DND-41 (cell line): Measurements from ENCODE around the gene PIK3CD.
"Not testable (repeated sequence)": the region's sequence is repeated elsewhere in the genome, so short reads cannot be mapped to it uniquely, and the experiment has no call there.

ENCODE experiments used
- ATAC-seq: fragments of 200-7000 bp; cut with Tn5 transposase; 3 replicates; pipeline ENCODE4 v1.9.1; 2021; ENCODE audit warnings: low read depth; ENCODE audit not compliant: insufficient read depth
- DNase-seq: peaks from one replicate; pipeline ENCODE4 v3.0.0-alpha.2; 2020
- H2AFZ ChIP-seq: 2 replicates; pipeline ENCODE4 v1.6.0; 2012; ENCODE audit warnings: low read depth, low read length
- H3K27ac ChIP-seq: 2 replicates; pipeline ENCODE4 v1.5.1; 2012; ENCODE audit warnings: low read length, inconsistent platforms
- H3K27me3 ChIP-seq: fragments of 200-600 bp; sonication (generic); 2 replicates; pipeline ENCODE4 v1.6.0; 2012; ENCODE audit warnings: low read length, mild to moderate bottlenecking, inconsistent platforms; ENCODE audit not compliant: insufficient read depth, poor library complexity
- H3K36me3 ChIP-seq: 2 replicates; pipeline ENCODE4 v1.5.1; 2012; ENCODE audit warnings: low read length, inconsistent platforms; ENCODE audit not compliant: insufficient read depth
- H3K4me1 ChIP-seq: 2 replicates; pipeline ENCODE4 v1.5.1; 2012; ENCODE audit warnings: mild to moderate bottlenecking, low read length; ENCODE audit not compliant: insufficient read depth
- H3K4me2 ChIP-seq: 2 replicates; pipeline ENCODE4 v1.6.0; 2012; ENCODE audit warnings: mild to moderate bottlenecking, moderate library complexity, low read length, inconsistent platforms; ENCODE audit not compliant: insufficient read depth
- H3K4me3 ChIP-seq, 2 experiments: fragments of 200-600 bp in 1 of 2; shearing (Covaris generic) in 1 of 2; 2 replicates each; pipeline ENCODE4 v1.5.1; 2012 to 2016; ENCODE audit warnings: inconsistent platforms in 2 of 2, low read length in 2 of 2, mild to moderate bottlenecking in 2 of 2, low read depth in 1 of 2, moderate library complexity in 1 of 2
- H3K79me2 ChIP-seq: 2 replicates; pipeline ENCODE4 v1.6.0; 2012; ENCODE audit warnings: low read length, inconsistent platforms; ENCODE audit not compliant: insufficient read depth
- H3K9ac ChIP-seq: 2 replicates; pipeline ENCODE4 v1.6.0; 2012; ENCODE audit warnings: low read depth, mild to moderate bottlenecking, inconsistent platforms, low read length, moderate library complexity
- H3K9me3 ChIP-seq: 2 replicates; pipeline ENCODE4 v1.5.1; 2012; ENCODE audit warnings: low read length, moderate library complexity, mild to moderate bottlenecking, inconsistent platforms; ENCODE audit not compliant: insufficient read depth, severe bottlenecking
- H4K20me1 ChIP-seq: 2 replicates; pipeline ENCODE4 v1.6.0; 2012; ENCODE audit warnings: low read length; ENCODE audit not compliant: insufficient read depth
- CTCF ChIP-seq: IDR thresholded peaks from 2 replicates; pipeline ENCODE4 v1.5.1; 2012; ENCODE audit warnings: borderline replicate concordance, low read length, moderate library complexity, mild to moderate bottlenecking; ENCODE audit not compliant: poor library complexity, severe bottlenecking; ENCODE audit errors: extremely low read depth
- EZH2 ChIP-seq: IDR thresholded peaks from 3 replicates; pipeline ENCODE4 v1.6.1; 2012; ENCODE audit warnings: borderline replicate concordance, low read depth, mild to moderate bottlenecking, moderate library complexity, low read length, inconsistent platforms; ENCODE audit not compliant: severe bottlenecking

Gene PIK3CD

GRCh38 chr1:9706178-9706577, 54.6 kb downstream of the PIK3CD start:
- H3K4me1 ChIP-seq: peaks cover 29% of the 10 kb centered on the region
- no peak overlapping the region for H3K27ac ChIP-seq
- no peak overlapping the region for H3K9ac ChIP-seq
- no peak for ATAC-seq
- H3K4me2 ChIP-seq: no peak overlapping the region
- DNase-seq: no peak
- H3K36me3 ChIP-seq: peaks cover 48% of the 10 kb centered on the region
- TF ChIP-seq CTCF: no peak
- peaks cover 87% of the 10 kb centered on the region for H3K79me2 ChIP-seq
- H3K9me3 ChIP-seq: no peaks in the 10 kb centered on the region
- H3K4me3 ChIP-seq: no peak overlapping the region
- H4K20me1 ChIP-seq: no peaks in the 10 kb centered on the region
- H3K27me3 ChIP-seq: no peaks in the 10 kb centered on the region
- H2AFZ ChIP-seq: no peak overlapping the region

GRCh38 chr1:9710037-9710436, 58.5 kb downstream of the PIK3CD start:
- DNase-seq (no peak), ATAC-seq (no peak)
- Histone ChIP-seq H3K27me3 (no peaks in the 10 kb centered on the region), H3K4me1 (peaks cover 5% of the 10 kb centered on the region), H3K9ac (no peak overlapping the region), H3K36me3 (peaks cover 55% of the 10 kb centered on the region), H3K4me2 (no peak overlapping the region), H4K20me1 (no peaks in the 10 kb centered on the region), H3K9me3 (no peaks in the 10 kb centered on the region), H2AFZ (no peak overlapping the region), H3K4me3 (no peak overlapping the region), H3K27ac (peak overlapping the region; percentile 30; the same call in 1 of the 2 replicates), H3K79me2 (peaks cover 63% of the 10 kb centered on the region)
- TF ChIP-seq CTCF: no peak
- TF ChIP-seq EZH2: no peak

- Histone ChIP-seq H3K36me3 (peaks cover 71% of the 10 kb centered on the region), H3K27me3 (no peaks in the 10 kb centered on the region), H4K20me1 (0 out of 2 replicates have a peak, but pooled peaks cover 6% of the 10 kb centered on the region), H3K9ac (no peak overlapping the region), H3K27ac (no peak overlapping the region), H2AFZ (no peak overlapping the region), H3K79me2 (peaks cover 64% of the 10 kb centered on the region), H3K9me3 (no peaks in the 10 kb centered on the region), H3K4me3 (no peak overlapping the region), H3K4me1 (peaks cover 20% of the 10 kb centered on the region), H3K4me2 (no peak overlapping the region)
- no peak for TF ChIP-seq EZH2
- TF ChIP-seq CTCF: no peak
- no peak for DNase-seq
- ATAC-seq: no peak
These were observed 60.0 kb downstream of the PIK3CD start for GRCh38 chr1:9711466-9712020.

- ATAC-seq, DNase-seq, H3K9ac ChIP-seq, H2AFZ ChIP-seq, H4K20me1 ChIP-seq, H3K4me2 ChIP-seq, H3K27me3 ChIP-seq, H3K4me3 ChIP-seq, H3K9me3 ChIP-seq: not testable (repeated sequence)
- Histone ChIP-seq H3K79me2 (peaks cover 62% of the 10 kb centered on the region), H3K36me3 (peaks cover 75% of the 10 kb centered on the region), H3K4me1 (peaks cover 31% of the 10 kb centered on the region), H3K27ac (peak overlapping the region; percentile 31; the same call in 1 of the 2 replicates)
These were observed 61.2 kb downstream of the PIK3CD start for GRCh38 chr1:9712767-9713166.
